Measurements from ENCODE around the gene UCP2. TPM values are rescaled to one million over a fixed set of nuclear protein-coding genes. Genes with fewer than 3 reads are reported as not detected.

UCP2 gene
- total and polyA plus RNA-seq, 10 of the 15 experiments (the other 5 are each of a cell fraction or from before 2014, with no cell fraction given), result 32.9 to 248 (median 154) TPM

GRCh38 chr11:73982990-73983740 is 522 bp upstream of the UCP2 start (continued):
- TF ChIP-seq, protein P1, sequence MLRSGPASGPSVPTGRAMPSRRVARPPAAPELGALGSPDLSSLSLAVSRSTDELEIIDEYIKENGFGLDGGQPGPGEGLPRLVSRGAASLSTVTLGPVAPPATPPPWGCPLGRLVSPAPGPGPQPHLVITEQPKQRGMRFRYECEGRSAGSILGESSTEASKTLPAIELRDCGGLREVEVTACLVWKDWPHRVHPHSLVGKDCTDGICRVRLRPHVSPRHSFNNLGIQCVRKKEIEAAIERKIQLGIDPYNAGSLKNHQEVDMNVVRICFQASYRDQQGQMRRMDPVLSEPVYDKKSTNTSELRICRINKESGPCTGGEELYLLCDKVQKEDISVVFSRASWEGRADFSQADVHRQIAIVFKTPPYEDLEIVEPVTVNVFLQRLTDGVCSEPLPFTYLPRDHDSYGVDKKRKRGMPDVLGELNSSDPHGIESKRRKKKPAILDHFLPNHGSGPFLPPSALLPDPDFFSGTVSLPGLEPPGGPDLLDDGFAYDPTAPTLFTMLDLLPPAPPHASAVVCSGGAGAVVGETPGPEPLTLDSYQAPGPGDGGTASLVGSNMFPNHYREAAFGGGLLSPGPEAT (IDR thresholded peaks at IDR 0.05; ENCODE audit: low read depth), result peak; percentile 79
- TF ChIP-seq RUNX3 (IDR thresholded peaks at IDR 0.05; ENCODE audit: low read length), result 0 out of 2 replicates have a peak, but pooled peaks have one; percentile 45
- peak; percentile 55; the same call in 1 of the 2 replicates for TF ChIP-seq POLR2AphosphoS2 (IDR thresholded peaks at IDR 0.05; ENCODE audit: low read depth, low read length)
- peak; percentile 28; the same call in 1 of the 2 replicates for TF ChIP-seq ZNF687 (IDR thresholded peaks at IDR 0.05)
- TF ChIP-seq RAD51 (IDR thresholded peaks at IDR 0.05), result no peak
- no peak for TF ChIP-seq KAT2A (conservative IDR thresholded peaks at IDR 0.05; ENCODE audit: control insufficient read depth, low read depth, low read length)
- no peak for TF ChIP-seq HCFC1 (IDR thresholded peaks at IDR 0.05; ENCODE audit: low read length)
- TF ChIP-seq E2F4 (IDR thresholded peaks at IDR 0.05; ENCODE audit: low read depth, low read length), result 0 out of 2 replicates have a peak, but pooled peaks have one; percentile 62
- TF ChIP-seq, protein P2, sequence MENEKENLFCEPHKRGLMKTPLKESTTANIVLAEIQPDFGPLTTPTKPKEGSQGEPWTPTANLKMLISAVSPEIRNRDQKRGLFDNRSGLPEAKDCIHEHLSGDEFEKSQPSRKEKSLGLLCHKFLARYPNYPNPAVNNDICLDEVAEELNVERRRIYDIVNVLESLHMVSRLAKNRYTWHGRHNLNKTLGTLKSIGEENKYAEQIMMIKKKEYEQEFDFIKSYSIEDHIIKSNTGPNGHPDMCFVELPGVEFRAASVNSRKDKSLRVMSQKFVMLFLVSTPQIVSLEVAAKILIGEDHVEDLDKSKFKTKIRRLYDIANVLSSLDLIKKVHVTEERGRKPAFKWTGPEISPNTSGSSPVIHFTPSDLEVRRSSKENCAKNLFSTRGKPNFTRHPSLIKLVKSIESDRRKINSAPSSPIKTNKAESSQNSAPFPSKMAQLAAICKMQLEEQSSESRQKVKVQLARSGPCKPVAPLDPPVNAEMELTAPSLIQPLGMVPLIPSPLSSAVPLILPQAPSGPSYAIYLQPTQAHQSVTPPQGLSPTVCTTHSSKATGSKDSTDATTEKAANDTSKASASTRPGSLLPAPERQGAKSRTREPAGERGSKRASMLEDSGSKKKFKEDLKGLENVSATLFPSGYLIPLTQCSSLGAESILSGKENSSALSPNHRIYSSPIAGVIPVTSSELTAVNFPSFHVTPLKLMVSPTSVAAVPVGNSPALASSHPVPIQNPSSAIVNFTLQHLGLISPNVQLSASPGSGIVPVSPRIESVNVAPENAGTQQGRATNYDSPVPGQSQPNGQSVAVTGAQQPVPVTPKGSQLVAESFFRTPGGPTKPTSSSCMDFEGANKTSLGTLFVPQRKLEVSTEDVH (IDR thresholded peaks at IDR 0.05; ENCODE audit: low read depth, partially characterized antibody), result peak; percentile 43
- TF ChIP-seq, protein P3, sequence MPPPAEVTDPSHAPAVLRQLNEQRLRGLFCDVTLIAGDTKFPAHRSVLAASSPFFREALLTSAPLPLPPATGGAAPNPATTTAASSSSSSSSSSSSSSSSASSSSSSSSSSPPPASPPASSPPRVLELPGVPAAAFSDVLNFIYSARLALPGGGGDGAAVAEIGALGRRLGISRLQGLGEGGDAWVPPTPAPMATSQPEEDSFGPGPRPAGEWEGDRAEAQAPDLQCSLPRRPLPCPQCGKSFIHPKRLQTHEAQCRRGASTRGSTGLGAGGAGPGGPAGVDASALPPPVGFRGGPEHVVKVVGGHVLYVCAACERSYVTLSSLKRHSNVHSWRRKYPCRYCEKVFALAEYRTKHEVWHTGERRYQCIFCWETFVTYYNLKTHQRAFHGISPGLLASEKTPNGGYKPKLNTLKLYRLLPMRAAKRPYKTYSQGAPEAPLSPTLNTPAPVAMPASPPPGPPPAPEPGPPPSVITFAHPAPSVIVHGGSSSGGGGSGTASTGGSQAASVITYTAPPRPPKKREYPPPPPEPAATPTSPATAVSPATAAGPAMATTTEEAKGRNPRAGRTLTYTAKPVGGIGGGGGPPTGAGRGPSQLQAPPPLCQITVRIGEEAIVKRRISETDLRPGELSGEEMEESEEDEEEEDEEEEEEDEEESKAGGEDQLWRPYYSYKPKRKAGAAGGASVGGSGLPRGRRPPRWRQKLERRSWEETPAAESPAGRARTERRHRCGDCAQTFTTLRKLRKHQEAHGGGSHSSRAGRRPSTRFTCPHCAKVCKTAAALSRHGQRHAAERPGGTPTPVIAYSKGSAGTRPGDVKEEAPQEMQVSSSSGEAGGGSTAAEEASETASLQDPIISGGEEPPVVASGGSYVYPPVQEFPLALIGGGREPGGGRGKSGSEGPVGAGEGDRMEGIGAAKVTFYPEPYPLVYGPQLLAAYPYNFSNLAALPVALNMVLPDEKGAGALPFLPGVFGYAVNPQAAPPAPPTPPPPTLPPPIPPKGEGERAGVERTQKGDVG (CRISPR knock-in tag; IDR thresholded peaks at IDR 0.05), result no peak
- TF ChIP-seq, protein P4, sequence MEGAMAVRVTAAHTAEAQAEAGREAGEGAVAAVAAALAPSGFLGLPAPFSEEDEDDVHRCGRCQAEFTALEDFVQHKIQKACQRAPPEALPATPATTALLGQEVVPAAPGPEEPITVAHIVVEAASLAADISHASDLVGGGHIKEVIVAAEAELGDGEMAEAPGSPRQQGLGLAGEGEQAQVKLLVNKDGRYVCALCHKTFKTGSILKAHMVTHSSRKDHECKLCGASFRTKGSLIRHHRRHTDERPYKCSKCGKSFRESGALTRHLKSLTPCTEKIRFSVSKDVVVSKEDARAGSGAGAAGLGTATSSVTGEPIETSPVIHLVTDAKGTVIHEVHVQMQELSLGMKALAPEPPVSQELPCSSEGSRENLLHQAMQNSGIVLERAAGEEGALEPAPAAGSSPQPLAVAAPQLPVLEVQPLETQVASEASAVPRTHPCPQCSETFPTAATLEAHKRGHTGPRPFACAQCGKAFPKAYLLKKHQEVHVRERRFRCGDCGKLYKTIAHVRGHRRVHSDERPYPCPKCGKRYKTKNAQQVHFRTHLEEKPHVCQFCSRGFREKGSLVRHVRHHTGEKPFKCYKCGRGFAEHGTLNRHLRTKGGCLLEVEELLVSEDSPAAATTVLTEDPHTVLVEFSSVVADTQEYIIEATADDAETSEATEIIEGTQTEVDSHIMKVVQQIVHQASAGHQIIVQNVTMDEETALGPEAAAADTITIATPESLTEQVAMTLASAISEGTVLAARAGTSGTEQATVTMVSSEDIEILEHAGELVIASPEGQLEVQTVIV (IDR thresholded peaks at IDR 0.05; ENCODE audit: borderline replicate concordance, partially characterized antibody), result peak; percentile 41

Data from GM12878 (cell line).